Measurements from ENCODE around the gene S1PR3.

The S1PR3 gene

GRCh38 chr9:88969646-88970373 lies 21.5 kb upstream of the S1PR3 start:
- DNase-seq = no peak

GRCh38 chr9:88971131-88971960 lies 19.9 kb upstream of the S1PR3 start:
- no peak for DNase-seq

GRCh38 chr9:88972401-88972800 lies 18.9 kb upstream of the S1PR3 start:
- DNase-seq = no peak

GRCh38 chr9:88973281-88974045 lies 17.8 kb upstream of the S1PR3 start:
- DNase-seq = no peak

GRCh38 chr9:88974641-88975040 lies 16.6 kb upstream of the S1PR3 start:
- no peak for DNase-seq

- DNase-seq = no peak
Measured at GRCh38 chr9:88975966-88976889, 15.0 kb upstream of the S1PR3 start.

- no peak for DNase-seq
Measured at GRCh38 chr9:88976890-88977257, 14.4 kb upstream of the S1PR3 start.

- no peak for DNase-seq
Measured at GRCh38 chr9:88978034-88978433, 13.2 kb upstream of the S1PR3 start.

DNA sequence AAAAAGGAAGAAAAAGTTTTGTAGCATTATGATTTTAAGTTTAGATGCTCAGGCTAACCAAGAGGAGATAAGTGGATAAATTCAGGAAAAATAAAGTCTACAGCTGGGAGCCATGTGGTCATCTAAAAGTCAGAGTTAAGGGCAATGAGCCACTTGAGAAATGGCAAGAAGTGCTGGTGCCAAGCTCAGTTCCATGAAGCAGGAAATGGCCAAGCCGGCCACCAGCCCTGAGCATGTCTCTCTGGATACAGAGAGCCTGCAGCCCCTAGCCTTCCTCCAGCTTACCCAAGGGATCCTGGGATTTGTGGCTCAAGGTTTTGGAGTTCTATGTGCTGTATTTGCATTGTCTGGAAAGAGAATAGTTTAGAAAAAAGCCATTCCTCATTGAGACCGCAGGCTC lies 12.2 kb upstream of the S1PR3 start:
- no peak for DNase-seq

- no peak for DNase-seq
Measured at GRCh38 chr9:88979791-88980190, 11.5 kb upstream of the S1PR3 start.

DNA sequence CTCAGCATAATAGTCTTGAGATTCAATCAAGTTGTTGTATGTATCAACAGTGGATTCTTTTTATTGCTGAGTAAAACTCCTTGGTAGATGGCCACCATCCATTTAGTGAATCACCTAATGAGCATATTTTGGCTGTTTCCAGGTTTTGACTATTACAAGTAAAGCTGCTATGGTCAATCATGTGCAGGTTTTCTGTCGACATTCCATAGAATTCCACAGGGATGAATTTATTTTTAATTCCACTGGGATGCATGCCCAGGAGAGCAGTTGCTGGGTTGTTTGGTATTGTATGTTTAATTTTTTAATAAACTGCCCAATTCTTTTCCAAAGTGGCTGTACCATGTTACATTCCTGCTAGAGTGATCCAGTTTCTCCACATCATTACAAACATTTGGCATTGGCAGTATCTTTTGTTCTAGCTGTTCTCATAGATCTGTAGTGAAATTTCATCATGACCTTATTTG lies 10.5 kb upstream of the S1PR3 start:
- no peak for DNase-seq

DNA sequence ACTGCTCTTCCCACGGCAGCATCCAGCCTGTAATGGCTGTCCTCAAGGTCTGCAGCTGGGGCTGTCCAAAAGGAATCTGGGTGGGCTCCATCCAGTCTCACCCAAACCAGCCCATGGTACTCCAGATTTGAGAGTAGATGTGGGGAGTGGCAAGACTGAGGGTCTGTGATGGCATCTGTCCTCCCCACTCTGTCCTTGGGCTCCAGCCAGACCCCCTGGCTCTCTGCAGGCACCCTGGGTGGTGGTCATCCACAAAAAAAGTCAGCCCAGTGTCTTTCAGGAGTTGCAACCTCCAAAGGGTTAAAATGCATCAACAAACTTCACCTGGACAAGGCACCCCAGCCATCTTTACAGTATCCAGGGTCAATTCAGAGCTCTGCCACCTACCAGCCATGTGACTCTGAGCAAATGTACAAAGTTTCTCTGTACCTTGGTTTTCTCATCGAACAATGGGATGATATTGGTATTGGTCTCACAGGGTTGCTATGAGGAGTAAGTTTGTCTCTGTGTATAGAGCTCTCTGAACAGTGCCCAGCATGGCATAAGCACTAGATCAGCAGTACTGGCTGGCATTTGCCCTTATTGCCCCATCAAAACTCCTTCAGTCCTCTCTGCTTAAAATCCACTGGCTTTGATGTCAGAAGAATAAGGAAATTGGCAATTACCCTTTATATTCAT lies 7.3 kb upstream of the S1PR3 start:
- DNase-seq = no peak

- DNase-seq = no peak
Measured at GRCh38 chr9:88984543-88984883, 6.8 kb upstream of the S1PR3 start.

DNA sequence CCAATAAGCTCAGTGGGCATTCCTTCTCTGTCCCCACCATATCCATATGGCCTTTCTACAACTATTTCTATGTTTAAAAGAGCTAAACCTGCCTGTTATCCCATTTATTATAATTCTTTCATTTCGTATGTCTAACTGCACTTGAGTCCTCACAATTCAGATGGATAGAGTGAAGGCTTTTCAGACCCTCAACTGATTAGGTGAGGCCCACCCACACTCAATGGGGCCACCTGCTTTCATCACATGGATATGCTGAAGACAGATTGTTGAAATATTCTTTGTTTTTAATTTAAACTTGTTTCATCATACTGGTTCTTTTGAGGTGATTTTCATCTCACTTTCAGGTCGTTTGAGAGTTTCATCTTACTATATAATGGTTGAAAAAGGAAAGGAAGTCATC lies 5.7 kb upstream of the S1PR3 start:
- DNase-seq = no peak

DNA sequence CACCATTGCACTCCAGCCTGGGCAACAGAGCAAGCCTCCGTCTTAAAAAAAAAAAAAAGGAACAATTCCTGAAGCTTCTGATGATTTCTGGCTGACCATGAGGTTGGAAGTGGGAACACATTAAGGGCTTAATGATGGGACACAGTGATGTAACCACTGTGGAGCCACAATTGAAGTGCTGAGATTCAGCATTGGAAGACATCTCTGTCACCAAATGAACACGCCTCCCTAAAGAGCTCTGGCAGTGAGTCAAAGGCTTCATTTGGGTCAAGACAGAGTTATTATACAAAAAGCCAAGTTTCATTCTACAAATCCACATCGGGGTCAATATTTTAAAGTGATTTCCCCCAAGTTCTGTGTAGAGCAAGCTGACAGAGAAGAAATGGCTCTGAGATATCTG lies 4.5 kb upstream of the S1PR3 start:
- no peak for DNase-seq

GRCh38 chr9:88987661-88988060 lies 3.6 kb upstream of the S1PR3 start:
- DNase-seq = no peak

- DNase-seq = peak; percentile 78 to 81
Measured at GRCh38 chr9:88988796-88989641, 2.2 kb upstream of the S1PR3 start.

DNA sequence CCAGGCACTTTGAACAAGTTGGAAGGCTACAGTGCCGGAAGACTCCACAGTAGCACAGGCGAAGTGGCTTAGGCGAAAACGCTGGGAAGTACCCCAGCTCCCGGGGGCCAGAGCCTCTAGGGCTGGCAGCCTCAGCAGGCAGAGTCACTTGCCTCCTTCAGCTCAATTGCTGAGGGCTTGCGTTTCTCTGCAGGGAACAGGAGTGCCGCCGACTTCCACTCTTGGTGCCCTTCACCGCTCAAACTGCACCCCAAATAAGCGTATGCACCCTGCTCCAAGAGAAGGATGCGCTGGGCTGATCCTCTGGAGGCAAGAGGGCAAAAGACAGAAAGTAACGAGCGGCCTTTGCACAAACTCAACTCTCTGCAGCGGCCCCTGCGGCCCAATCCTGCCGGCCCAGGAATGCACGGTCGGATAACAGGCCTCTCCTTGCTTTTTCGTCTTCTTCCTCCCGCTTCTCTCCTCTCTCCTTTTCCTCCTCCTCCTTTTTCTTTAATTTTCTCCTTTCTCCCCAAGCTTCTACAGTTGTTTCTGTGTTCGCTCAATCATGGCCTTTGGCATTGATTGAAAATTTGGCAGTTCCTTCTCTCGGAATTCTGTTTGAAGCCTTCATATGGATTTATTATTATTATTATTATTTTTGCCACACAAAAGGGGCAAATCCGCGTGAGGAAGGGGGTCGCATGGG lies 1.1 kb upstream of the S1PR3 start:
- no peak for DNase-seq

DNA sequence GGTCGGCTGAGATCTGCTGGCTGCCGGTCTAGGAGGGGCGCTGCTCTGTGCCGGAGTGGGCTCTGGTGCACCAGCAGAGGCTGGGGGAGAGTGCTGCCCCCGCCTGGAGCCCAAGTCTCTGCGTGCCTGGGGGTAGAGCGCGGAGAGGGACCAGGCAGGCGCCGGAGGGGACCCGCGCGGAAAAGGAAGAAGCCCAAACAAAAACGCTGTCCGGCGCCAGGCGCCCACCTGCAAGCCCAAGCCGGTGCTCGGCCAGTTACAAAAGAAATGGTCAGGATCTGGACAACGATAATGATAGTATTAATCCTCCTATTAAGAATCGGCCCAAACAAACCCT lies 571 bp upstream of the S1PR3 start:
- no peak for DNase-seq

DNA sequence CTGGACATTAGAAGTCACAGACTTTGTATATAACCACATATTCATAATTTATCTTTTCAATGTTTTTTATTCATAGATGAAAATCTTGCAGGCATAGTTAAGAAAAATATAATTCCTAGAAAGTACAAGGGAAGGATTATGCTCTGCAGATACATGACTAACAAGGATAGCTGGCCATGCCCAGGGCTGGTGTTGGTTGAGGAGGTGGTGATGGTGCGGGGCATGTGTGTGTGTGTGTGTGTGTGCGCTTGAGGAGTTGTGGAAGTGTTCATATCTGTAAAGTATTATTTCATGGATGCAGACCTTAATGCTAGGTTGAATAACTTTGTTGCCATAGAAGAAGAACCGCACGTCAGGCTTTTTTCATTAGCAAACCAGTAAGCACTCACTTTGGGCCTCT lies 1.3 kb downstream of the S1PR3 start:
- no peak for DNase-seq

DNA sequence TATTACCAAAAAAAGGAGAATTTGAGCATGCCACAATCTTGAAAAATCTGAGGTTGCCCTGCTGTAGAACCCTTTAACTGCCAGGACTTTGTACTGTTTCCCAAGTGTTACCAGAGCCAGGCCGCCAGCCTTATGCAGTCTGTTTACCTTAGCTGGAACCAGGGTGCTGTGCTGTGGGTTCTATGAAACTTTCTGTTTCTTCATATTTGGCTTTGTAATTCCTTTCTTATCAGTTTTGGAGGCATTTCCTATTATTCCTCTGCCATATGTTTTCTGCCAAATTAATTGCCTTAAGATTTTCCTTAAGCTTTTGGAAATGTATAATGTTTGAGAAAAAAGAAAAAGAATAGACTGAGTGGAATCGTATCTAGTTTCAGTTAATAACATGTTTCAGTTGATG lies 2.1 kb downstream of the S1PR3 start:
- DNase-seq = no peak

All from Kasumi-1 (cell line).